Sigmoid colon (tissue), 7 donors: ENCODE measurements around the gene SYCE1L. TPM values are rescaled to one million over a fixed set of nuclear protein-coding genes. Genes with fewer than 3 reads are reported as not detected.

ENCODE experiments used
- DNase-seq: peaks from one replicate; pipeline ENCODE4 v3.0.0-alpha.2; 2019
- H3K27ac ChIP-seq, 4 donors: fragments of 200-600 bp; sonication (generic); one replicate each; pipeline ENCODE4 v1.5.1; 2016 to 2019; ENCODE audit warnings: mild to moderate bottlenecking in 1 of 4
- H3K27me3 ChIP-seq, 3 donors: fragments of 200-600 bp; sonication (generic); one replicate each; pipeline ENCODE4 v1.5.1; 2019; ENCODE audit warnings: mild to moderate bottlenecking in 1 of 3
- H3K36me3 ChIP-seq, 4 donors: fragments of 200-600 bp; sonication (generic); one replicate each; pipeline ENCODE4 v1.5.1; 2016 to 2019
- H3K4me1 ChIP-seq, 4 donors: fragments of 200-600 bp; sonication (generic); one replicate each; pipeline ENCODE4 v1.5.1; 2017 to 2019
- H3K4me3 ChIP-seq, 4 donors: fragments of 200-600 bp; sonication (generic); one replicate each; pipeline ENCODE4 v1.5.1; 2017 to 2019; ENCODE audit warnings: mild to moderate bottlenecking in 2 of 4, moderate library complexity in 1 of 4
- H3K9me3 ChIP-seq, 4 donors: fragments of 200-600 bp in 3 of 4; sonication (generic) in 3 of 4; one replicate each; pipeline versions ENCODE4 v1.5.1 to v1.6.1; 2013 to 2019
- EP300 ChIP-seq, 4 donors: sonication (generic); formaldehyde crosslinking; IDR thresholded peaks; one replicate each; pipeline ENCODE4 v1.6.1; 2017; ENCODE audit warnings: antibody characterized with exemption in 4 of 4
- POLR2A ChIP-seq, 2 donors: fragments of 450-650 bp; IDR thresholded peaks; one replicate each; pipeline ENCODE4 v1.6.1; 2016; ENCODE audit warnings: antibody characterized with exemption in 2 of 2, mild to moderate bottlenecking in 2 of 2, moderate library complexity in 2 of 2
- POLR2AphosphoS5 ChIP-seq, 4 donors: sonication (generic); formaldehyde crosslinking; IDR thresholded peaks; one replicate each; pipeline ENCODE4 v1.6.1; 2017; ENCODE audit warnings: antibody characterized with exemption in 4 of 4
- WGBS, 2 donors: extraction: QIAGEN DNeasy Blood & Tissue Kit; methylation state at CpG; one replicate each; pipeline ENCODE4 v1.1.7; 2013; 5-methylcytosine and 5-hydroxymethylcytosine counted together
- intact Hi-C: fragments of 100-400 bp; cut with DNase I; formaldehyde crosslinking; loops from one replicate; pipeline ENCODE4 v1.15.1; 2023
- polyA plus RNA-seq, 3 donors: library from polyadenylated mRNA; stranded (reverse); fragments of 200-250 nt; gene quantifications; one replicate each; pipeline ENCODE4 v1.2.3, GENCODE V29; 2013
- total RNA-seq, 4 donors: library from RNA; depleted of rRNA; stranded (reverse); fragments of >200 nt; gene quantifications; one replicate each; pipeline ENCODE4 v1.1.0, GENCODE V29; 2016
- TF ChIP-seq, protein P1 (sequence below), 4 experiments: fragments of 450-650 bp in 3 of 4; fragments of 200-600 bp in 1 of 4; IDR thresholded peaks; one replicate each; pipeline ENCODE4 v1.5.1; 2016 to 2019; ENCODE audit warnings: antibody characterized with exemption in 4 of 4, mild to moderate bottlenecking in 3 of 4, moderate library complexity in 2 of 4
- donor health status: healthy with polysubstance abuse.
- donor health status: Bipolar disorder and iron deficiency.
- donor health status: healthy.

The SYCE1L gene
- total and polyA plus RNA-seq, 7 donors: 0.71 to 4.8 (median 1.2) TPM; not detected in 2

DNA sequence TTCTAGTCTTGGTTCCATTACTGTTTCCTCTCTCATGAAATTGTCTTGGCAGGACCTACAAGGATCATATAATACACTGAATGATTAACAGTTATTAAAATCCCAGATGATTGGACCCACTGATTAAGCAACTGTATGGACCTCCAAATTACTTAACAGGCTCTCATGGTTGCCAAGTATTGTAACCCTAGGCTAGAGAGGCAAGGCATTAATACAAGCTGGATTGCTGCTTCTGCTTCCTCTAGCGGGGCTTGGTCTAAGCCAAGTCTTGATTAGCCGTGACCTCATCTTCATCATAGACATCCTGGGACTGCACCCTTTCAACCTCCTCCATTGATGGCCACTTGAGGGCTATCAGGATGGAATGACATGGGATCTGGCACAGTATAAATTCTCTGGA lies 46.9 kb downstream of the SYCE1L start:
- no peak for TF ChIP-seq EP300 (IDR thresholded peaks at IDR 0.05)
- TF ChIP-seq, protein P1, sequence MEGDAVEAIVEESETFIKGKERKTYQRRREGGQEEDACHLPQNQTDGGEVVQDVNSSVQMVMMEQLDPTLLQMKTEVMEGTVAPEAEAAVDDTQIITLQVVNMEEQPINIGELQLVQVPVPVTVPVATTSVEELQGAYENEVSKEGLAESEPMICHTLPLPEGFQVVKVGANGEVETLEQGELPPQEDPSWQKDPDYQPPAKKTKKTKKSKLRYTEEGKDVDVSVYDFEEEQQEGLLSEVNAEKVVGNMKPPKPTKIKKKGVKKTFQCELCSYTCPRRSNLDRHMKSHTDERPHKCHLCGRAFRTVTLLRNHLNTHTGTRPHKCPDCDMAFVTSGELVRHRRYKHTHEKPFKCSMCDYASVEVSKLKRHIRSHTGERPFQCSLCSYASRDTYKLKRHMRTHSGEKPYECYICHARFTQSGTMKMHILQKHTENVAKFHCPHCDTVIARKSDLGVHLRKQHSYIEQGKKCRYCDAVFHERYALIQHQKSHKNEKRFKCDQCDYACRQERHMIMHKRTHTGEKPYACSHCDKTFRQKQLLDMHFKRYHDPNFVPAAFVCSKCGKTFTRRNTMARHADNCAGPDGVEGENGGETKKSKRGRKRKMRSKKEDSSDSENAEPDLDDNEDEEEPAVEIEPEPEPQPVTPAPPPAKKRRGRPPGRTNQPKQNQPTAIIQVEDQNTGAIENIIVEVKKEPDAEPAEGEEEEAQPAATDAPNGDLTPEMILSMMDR (IDR thresholded peaks at IDR 0.05): no peak
- TF ChIP-seq POLR2A (IDR thresholded peaks at IDR 0.05): no peak
- TF ChIP-seq POLR2AphosphoS5 (IDR thresholded peaks at IDR 0.05): no peak
- intact Hi-C loops: no loop called here
- H3K9me3 ChIP-seq: no peaks in the 10 kb centered on the region
- no peak for DNase-seq
- WGBS, 2 donors: 80 to 90% methylated on average over 2 of the region's 2 CpGs
- no peak overlapping the region for H3K27ac ChIP-seq
- no peaks in the 10 kb centered on the region for H3K4me1 ChIP-seq
- no peaks in the 10 kb centered on the region for H3K27me3 ChIP-seq
- no peak overlapping the region for H3K4me3 ChIP-seq
- no peaks in the 10 kb centered on the region for H3K36me3 ChIP-seq

DNA sequence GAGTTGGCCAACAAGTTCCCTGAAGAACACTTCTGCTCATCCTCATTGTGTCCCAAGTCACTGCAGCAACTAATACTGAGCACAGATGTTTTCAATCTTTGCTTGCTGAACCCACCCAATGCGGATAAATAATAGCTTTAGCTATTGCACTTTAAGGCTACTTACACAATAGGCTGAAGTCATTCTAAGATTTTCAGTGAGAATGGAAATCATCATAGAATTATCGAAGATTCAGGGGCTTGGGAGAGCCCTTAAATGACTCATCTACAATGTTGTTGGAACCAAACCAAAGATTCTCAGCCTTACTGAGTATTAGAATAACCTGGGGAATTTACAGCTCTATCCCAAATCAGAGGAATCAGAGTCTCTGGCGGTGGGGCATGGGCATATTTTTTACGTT lies 51.2 kb downstream of the SYCE1L start:
- DNase-seq: no peak
- Histone ChIP-seq H3K36me3 (no peaks in the 10 kb centered on the region), H3K4me1 (no peaks in the 10 kb centered on the region), H3K4me3 (no peak overlapping the region), H3K27me3 (no peaks in the 10 kb centered on the region), H3K9me3 (no peaks in the 10 kb centered on the region), H3K27ac (no peak overlapping the region)
- 82 to 87% methylated on average over 4 of the region's 4 CpGs for WGBS, 2 donors
- intact Hi-C loops: no loop called here
- TF ChIP-seq EP300 (IDR thresholded peaks at IDR 0.05) (no peak), POLR2A (IDR thresholded peaks at IDR 0.05) (no peak), POLR2AphosphoS5 (IDR thresholded peaks at IDR 0.05) (no peak)
- TF ChIP-seq, protein P1 (IDR thresholded peaks at IDR 0.05): no peak

Other genes starting within 250 kb of the SYCE1L start
- gene MON1B, start 8.2 kb upstream of the SYCE1L start, total RNA-seq: 10 to 100 TPM; 12.8 to 19.4 (median 13.5) TPM
- gene MON1B, start 8.2 kb upstream of the SYCE1L start, polyA plus RNA-seq: 10 to 100 TPM; 12.0 to 38.6 (median 16.6) TPM
- under 1 TPM in 1 of 4 donors, not detected in 3; 0.16 TPM for gene ADAMTS18, start 235.6 kb downstream of the SYCE1L start, total RNA-seq
- under 1 TPM in 1 of 3 donors, not detected in 2; 0.04 TPM for gene ADAMTS18, start 235.6 kb downstream of the SYCE1L start, polyA plus RNA-seq